SU-DHL-6 (cell line): Measurements from ENCODE around the gene NLN.

Experiments
- H2AFZ ChIP-seq: fragments of 200-600 bp; sonication (generic); 2 replicates; pipeline ENCODE4 v1.6.1; 2014; ENCODE audit warnings: low read depth, mild to moderate bottlenecking, moderate library complexity, mixed read lengths, antibody characterized with exemption, low read length; ENCODE audit not compliant: severe bottlenecking
- H3F3A ChIP-seq: fragments of 200-600 bp; shearing (Covaris generic); 2 replicates; pipeline ENCODE4 v1.6.0; 2016; ENCODE audit warnings: antibody characterized with exemption, mild to moderate bottlenecking; ENCODE audit not compliant: insufficient read depth
- H3K27ac ChIP-seq: fragments of 200-600 bp; sonication (generic); 2 replicates; pipeline ENCODE4 v1.5.1; 2016; ENCODE audit warnings: low read depth, mild to moderate bottlenecking, low read length, moderate library complexity, mixed read lengths
- H3K27me3 ChIP-seq: fragments of 200-600 bp; sonication (generic), shearing (Covaris generic); 2 replicates; pipeline ENCODE4 v1.6.0; 2014; ENCODE audit warnings: mild to moderate bottlenecking, low read length
- H3K36me3 ChIP-seq: fragments of 200-600 bp; sonication (generic); 2 replicates; pipeline ENCODE4 v1.6.1; 2014; ENCODE audit warnings: mild to moderate bottlenecking, low read length, mixed read lengths
- H3K4me2 ChIP-seq: fragments of 300-600, 200-600 bp; shearing (Covaris generic), sonication (generic); 2 replicates; pipeline ENCODE4 v1.6.0; 2014; ENCODE audit warnings: low read length, low read depth, mild to moderate bottlenecking; ENCODE audit not compliant: poor library complexity, severe bottlenecking
- H3K4me3 ChIP-seq: fragments of 200-600 bp; sonication (generic); 2 replicates; pipeline ENCODE4 v1.5.1; 2014; ENCODE audit warnings: antibody characterized with exemption, low read length, mild to moderate bottlenecking, mixed read lengths; ENCODE audit not compliant: insufficient read depth, poor library complexity, severe bottlenecking
- H3K79me2 ChIP-seq: fragments of 200-600 bp; sonication (generic); 2 replicates; pipeline ENCODE4 v1.6.1; 2014; ENCODE audit warnings: mild to moderate bottlenecking, low read length, moderate library complexity; ENCODE audit not compliant: insufficient read depth
- H3K9ac ChIP-seq: fragments of 200-600 bp; sonication (generic); 2 replicates; pipeline ENCODE4 v1.7.0; 2014; ENCODE audit warnings: mild to moderate bottlenecking, low read length
- H3K9me2 ChIP-seq: fragments of 200-600 bp; sonication (generic); replicated peaks from 2 replicates; pipeline ENCODE4 v1.6.1; 2014; ENCODE audit warnings: low read length; ENCODE audit not compliant: insufficient read depth
- H3K9me3 ChIP-seq: fragments of 200-600 bp; sonication (generic); 2 replicates; pipeline ENCODE4 v1.6.1; 2014; ENCODE audit warnings: low read length, mixed read lengths; ENCODE audit not compliant: insufficient read depth
- H4K20me1 ChIP-seq: fragments of 200-600 bp; sonication (generic); 2 replicates; pipeline ENCODE4 v1.6.1; 2014; ENCODE audit warnings: low read depth, mild to moderate bottlenecking, antibody characterized with exemption, low read length, moderate library complexity, mixed read lengths
- EZH2phosphoT487 ChIP-seq: fragments of 200-600 bp; sonication (generic), shearing (Covaris generic); conservative IDR thresholded peaks from 2 replicates; pipeline ENCODE4 v1.6.1; 2018; ENCODE audit warnings: mild to moderate bottlenecking, antibody characterized with exemption, low read length, moderate library complexity, mixed read lengths
- TF ChIP-seq, protein P1 (sequence below): fragments of 200-600 bp; sonication (generic); IDR thresholded peaks from one replicate; pipeline ENCODE4 v1.5.1; 2017; ENCODE audit warnings: antibody characterized with exemption, mild to moderate bottlenecking, low read length, moderate library complexity; ENCODE audit not compliant: insufficient read depth, poor library complexity, severe bottlenecking

Gene NLN

GRCh38 chr5:65704621-65705239, 17.3 kb upstream of the NLN start:
- no peak overlapping the region for H3K27ac ChIP-seq
- no peaks in the 10 kb centered on the region for H3K9me2 ChIP-seq
- H3K9me3 ChIP-seq: no peaks in the 10 kb centered on the region
- no peaks in the 10 kb centered on the region; the same call in 1 of the 2 replicates for H3K36me3 ChIP-seq
- H2AFZ ChIP-seq: no peak overlapping the region
- H3K4me3 ChIP-seq: no peak overlapping the region
- no peaks in the 10 kb centered on the region for H3F3A ChIP-seq
- H3K4me2 ChIP-seq: no peak overlapping the region
- no peaks in the 10 kb centered on the region for H3K79me2 ChIP-seq
- TF ChIP-seq EZH2phosphoT487: no peak
- TF ChIP-seq, protein P1, sequence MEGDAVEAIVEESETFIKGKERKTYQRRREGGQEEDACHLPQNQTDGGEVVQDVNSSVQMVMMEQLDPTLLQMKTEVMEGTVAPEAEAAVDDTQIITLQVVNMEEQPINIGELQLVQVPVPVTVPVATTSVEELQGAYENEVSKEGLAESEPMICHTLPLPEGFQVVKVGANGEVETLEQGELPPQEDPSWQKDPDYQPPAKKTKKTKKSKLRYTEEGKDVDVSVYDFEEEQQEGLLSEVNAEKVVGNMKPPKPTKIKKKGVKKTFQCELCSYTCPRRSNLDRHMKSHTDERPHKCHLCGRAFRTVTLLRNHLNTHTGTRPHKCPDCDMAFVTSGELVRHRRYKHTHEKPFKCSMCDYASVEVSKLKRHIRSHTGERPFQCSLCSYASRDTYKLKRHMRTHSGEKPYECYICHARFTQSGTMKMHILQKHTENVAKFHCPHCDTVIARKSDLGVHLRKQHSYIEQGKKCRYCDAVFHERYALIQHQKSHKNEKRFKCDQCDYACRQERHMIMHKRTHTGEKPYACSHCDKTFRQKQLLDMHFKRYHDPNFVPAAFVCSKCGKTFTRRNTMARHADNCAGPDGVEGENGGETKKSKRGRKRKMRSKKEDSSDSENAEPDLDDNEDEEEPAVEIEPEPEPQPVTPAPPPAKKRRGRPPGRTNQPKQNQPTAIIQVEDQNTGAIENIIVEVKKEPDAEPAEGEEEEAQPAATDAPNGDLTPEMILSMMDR: no peak
- H3K27me3 ChIP-seq: no peaks in the 10 kb centered on the region
- H3K9ac ChIP-seq: no peak overlapping the region
- H4K20me1 ChIP-seq: no peaks in the 10 kb centered on the region

DNA sequence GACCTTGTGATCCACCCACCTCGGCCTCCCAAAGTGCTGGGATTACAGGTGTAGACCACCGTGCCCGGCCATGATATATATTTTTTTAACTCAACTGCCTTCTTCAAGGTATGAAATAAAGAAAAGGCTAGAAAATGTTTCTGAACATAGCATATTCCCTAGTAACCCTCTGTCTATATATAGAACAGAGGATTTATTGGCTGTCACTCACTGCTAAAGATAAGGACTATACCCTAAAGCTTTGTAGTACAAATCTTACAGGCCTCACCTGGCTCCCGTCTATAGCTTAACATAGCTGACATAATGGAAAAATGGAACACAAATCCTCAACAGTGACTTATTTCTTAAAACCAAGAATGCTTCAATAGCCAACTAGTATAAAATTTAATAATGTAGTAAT, 14.3 kb upstream of the NLN start:
- no peak overlapping the region for H3K9ac ChIP-seq
- no peak overlapping the region for H3K27ac ChIP-seq
- H2AFZ ChIP-seq: no peak overlapping the region
- no peaks in the 10 kb centered on the region; the same call in 1 of the 2 replicates for H3K36me3 ChIP-seq
- H3F3A ChIP-seq: no peaks in the 10 kb centered on the region
- no peaks in the 10 kb centered on the region for H4K20me1 ChIP-seq
- no peak overlapping the region for H3K4me2 ChIP-seq
- no peak overlapping the region for H3K4me3 ChIP-seq
- H3K9me3 ChIP-seq: no peaks in the 10 kb centered on the region
- TF ChIP-seq, protein P1: no peak
- TF ChIP-seq EZH2phosphoT487: no peak
- H3K79me2 ChIP-seq: no peaks in the 10 kb centered on the region
- H3K9me2 ChIP-seq: no peaks in the 10 kb centered on the region
- no peaks in the 10 kb centered on the region for H3K27me3 ChIP-seq

- H4K20me1 ChIP-seq: no peaks in the 10 kb centered on the region
- no peaks in the 10 kb centered on the region for H3F3A ChIP-seq
- H3K27ac ChIP-seq: no peak overlapping the region
- no peak overlapping the region for H3K4me3 ChIP-seq
- no peaks in the 10 kb centered on the region for H3K9me3 ChIP-seq
- no peak overlapping the region for H3K4me2 ChIP-seq
- H3K79me2 ChIP-seq: no peaks in the 10 kb centered on the region
- no peak overlapping the region for H2AFZ ChIP-seq
- TF ChIP-seq EZH2phosphoT487: no peak
- TF ChIP-seq, protein P1: no peak
- no peak overlapping the region for H3K9ac ChIP-seq
- no peaks in the 10 kb centered on the region; the same call in 1 of the 2 replicates for H3K36me3 ChIP-seq
- no peaks in the 10 kb centered on the region for H3K9me2 ChIP-seq
- no peaks in the 10 kb centered on the region for H3K27me3 ChIP-seq
These were observed 13.9 kb upstream of the NLN start for GRCh38 chr5:65708145-65708544.
